Measurements from ENCODE around the gene STK16.

The STK16 gene

GRCh38 chr2:219289195-219289536 is 43.9 kb downstream of the STK16 start:
- no peak for DNase-seq (ENCODE audit: low read depth)

GRCh38 chr2:219289537-219290361 is 44.5 kb downstream of the STK16 start:
- DNase-seq (ENCODE audit: low read depth): no peak

GRCh38 chr2:219290381-219291171 is 45.3 kb downstream of the STK16 start:
- no peak for DNase-seq (ENCODE audit: low read depth)

GRCh38 chr2:219291394-219291793 is 46.1 kb downstream of the STK16 start:
- no peak for DNase-seq (ENCODE audit: low read depth)

- no peak for DNase-seq (ENCODE audit: low read depth)
Observed at GRCh38 chr2:219291910-219292490, 46.7 kb downstream of the STK16 start.

- DNase-seq (ENCODE audit: low read depth): no peak
Observed at GRCh38 chr2:219292616-219293015, 47.3 kb downstream of the STK16 start.

- no peak for DNase-seq (ENCODE audit: low read depth)
Observed at GRCh38 chr2:219293736-219294231, 48.5 kb downstream of the STK16 start.

- peak; percentile 89 for DNase-seq (ENCODE audit: low read depth)
Observed at GRCh38 chr2:219294356-219295351, 49.4 kb downstream of the STK16 start.

- no peak for DNase-seq (ENCODE audit: low read depth)
Observed at GRCh38 chr2:219296142-219296541, 50.9 kb downstream of the STK16 start.

- no peak for DNase-seq (ENCODE audit: low read depth)
Observed at GRCh38 chr2:219296631-219297391, 51.5 kb downstream of the STK16 start.

- no peak for DNase-seq (ENCODE audit: low read depth)
Observed at GRCh38 chr2:219297766-219298456, 52.6 kb downstream of the STK16 start.

GRCh38 chr2:219298759-219299371 is 53.6 kb downstream of the STK16 start:
- peak; percentile 86 for DNase-seq (ENCODE audit: low read depth)

GRCh38 chr2:219299372-219299760 is 54.1 kb downstream of the STK16 start:
- DNase-seq (ENCODE audit: low read depth): no peak
